HG03045 (cell line): ENCODE results near the gene NSD2.

Experiments used
- ATAC-seq: cut with Tn5 transposase; IDR thresholded peaks from one replicate; pipeline ENCODE4 v1.9.1; 2021; ENCODE audit warnings: mild to moderate bottlenecking, moderate library complexity; ENCODE audit not compliant: unreplicated experiment

NSD2 gene

DNA sequence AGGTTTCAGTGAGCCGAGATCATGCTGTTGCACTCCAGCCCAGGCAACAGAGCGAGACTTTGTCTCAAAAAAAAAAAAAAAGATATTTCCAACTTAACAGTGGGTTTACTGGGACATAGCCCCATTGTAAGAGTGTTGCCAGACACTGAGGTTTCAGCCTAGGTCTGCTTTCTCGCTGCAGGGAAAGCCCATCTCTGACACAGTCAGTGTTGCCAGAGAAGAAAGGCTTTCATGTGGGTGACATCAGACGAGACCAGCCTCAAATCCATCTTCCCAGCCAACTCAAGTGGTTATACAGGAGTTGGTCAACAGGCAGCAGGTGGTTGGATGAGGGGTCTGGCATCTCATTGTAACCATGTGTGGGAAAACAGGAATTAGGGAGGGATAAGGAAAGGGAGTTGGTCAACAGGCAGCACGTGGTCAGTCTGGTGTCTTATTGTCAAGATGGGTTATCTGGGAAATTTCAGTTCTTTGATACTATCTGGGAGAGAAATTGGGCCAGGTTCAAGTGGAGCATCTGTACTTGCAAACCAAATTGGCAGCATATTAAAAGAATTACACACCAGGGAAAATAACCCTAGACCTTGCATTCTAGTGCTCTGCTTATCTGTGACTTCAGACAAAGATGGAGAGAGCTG, 96.4 kb downstream of the NSD2 start:
- ATAC-seq = no peak

DNA sequence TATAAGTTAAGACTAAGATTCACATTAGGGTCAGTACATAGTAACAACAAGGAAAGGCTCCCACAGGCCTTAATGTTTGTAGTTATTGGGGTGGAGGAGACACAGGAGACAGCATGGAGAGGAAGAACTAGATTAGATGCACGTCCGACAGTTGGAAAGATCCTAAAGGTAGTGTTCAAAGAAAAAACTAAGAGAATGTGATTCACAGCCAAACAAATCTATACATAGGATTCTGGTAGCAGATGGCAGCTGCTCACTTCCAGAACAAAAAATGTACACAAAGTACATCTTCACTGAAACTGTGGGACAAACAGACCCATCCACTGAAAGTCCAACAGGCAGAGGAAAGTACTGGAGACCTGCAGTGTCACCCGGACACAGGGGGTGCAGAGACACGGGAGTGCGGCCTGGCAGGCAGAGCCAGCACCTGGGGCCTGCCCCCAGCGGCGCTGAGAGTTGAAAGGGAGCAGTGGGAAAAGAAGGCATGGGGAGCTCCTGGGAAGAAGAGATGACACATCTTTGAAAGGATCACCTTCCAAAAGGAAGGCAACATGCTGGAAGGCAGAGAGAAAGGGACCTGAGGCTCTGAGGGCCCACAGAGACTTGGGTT, 97.6 kb downstream of the NSD2 start:
- no peak for ATAC-seq

DNA sequence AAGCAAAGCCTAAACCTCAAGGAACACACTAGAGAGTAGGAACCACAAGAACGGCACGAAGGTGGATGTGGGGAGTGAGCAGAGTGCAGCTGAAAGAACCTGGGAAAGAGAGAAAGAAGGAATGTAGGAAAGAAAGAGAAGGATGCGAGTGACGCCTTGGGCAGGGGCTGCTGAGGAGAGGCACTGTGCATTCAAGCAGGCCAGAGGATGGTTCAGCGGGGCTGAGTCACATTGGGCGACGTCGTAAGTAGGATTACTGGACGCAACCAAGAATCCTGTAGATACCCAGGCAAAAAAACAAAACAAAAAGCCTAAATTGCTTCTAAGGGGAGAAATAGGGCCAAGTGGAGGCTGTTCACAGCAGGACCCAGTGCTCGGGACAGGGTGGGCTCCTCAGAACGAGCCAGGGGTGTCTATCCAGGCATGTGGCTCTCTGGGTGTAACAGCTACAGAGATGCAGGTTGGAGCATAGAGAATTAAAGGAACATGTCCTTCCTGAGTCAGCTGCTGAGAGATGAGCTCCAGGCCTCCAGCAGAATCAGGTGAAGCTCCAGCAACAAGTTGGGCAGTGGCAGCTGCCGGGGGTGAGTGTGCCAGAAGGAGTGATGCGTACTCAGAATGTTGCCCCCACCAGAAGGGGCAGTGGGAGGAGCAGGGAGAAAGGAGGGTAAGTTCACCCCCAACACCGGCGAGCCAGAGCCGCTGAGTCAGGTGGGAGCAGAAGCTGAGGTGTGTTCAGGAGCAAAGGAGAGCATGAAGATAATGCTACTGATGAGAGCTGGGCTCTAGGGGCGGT, 98.9 kb downstream of the NSD2 start:
- ATAC-seq = no peak

DNA sequence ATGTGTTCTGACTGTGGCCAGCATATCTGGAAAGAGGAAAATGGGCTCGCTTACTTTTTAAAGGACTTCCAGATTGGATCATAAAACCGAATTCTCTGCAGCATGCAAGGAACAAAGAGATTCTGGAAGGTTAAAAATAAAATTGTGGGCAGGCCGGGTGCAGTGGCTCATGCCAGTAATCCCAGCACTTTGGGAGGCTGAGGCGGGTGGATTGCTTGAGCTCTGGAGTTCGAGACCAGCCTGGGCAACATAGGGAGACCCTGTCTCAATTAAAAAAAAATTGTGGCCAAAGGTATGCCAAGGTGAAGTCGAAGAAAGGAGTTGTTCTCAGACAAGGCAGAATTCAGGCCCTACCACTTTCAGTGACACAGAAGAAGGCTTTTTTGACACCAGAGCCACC, 99.7 kb downstream of the NSD2 start:
- ATAC-seq = no peak

DNA sequence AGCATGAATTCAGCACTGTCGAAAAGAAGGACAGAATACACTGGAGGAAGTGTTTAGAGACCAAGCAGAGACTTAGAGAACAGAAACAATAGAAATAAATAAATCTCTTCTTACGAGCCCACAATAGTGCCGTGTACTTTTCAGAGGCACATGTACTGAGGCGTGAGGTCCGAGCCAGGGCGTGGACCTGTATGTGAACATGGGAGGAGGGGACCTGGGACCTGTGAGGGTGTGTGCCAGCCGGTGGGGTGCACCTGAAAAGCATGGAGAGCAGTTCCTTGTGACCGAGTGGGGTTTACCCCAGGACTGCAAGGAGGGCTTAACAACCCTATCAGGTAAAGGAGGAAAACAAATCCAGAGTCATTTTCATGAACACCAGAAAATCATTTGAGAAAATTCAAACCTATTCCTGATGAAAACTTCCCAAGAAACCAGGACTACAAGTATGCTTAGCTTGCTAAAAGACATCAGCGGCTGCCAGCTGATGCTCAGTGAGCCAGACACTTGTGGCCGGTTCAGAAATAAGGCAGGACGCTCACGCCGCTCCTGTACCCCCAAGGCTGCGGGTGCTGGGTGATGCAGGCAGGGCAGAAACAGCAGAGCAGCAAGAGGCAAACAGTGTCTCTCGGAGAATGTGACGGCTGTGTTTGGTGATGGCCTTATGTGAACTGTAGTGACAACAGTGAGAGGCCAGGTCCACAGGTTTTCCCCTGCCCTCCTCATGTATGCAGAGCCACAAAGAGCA, 100.4 kb downstream of the NSD2 start:
- no peak for ATAC-seq

DNA sequence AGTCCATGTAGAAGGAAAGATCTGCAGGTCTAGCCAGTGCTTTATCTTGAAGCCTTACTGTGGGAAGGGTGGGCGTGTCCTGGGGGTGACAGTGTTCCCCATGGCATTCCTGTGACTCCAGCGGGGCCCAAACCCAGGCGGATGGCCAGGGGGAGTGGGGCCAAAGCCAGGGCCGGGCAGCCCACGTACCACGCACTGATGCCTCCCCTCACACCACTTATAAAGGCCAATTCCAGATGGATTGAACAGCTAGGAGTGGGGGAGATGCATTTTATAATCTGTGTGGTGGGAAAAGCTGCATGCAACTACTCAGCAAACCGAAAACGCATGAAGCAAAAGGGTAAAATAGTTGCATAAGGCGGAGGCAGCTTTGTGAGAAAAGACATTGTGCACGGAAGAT, 101.2 kb downstream of the NSD2 start:
- no peak for ATAC-seq

DNA sequence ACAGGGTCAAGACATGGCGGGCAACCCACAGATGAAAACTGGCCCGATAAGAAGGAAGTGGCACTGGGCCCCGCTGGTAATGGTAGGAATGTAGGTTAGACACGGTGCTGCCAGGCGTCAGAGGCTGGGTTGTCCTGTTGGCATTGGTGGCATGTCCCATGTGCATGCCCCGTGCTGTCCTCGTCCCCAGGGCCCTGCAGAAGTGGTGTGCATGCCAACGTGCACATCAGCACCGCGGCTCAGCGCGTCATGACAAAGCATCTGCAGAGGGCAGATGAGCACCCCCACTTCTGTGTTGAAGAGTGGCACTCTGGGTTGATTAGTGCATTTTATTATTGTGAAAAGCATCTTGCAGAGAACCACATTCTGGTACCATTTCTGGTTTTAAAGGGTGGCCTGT, 102.0 kb downstream of the NSD2 start:
- no peak for ATAC-seq

DNA sequence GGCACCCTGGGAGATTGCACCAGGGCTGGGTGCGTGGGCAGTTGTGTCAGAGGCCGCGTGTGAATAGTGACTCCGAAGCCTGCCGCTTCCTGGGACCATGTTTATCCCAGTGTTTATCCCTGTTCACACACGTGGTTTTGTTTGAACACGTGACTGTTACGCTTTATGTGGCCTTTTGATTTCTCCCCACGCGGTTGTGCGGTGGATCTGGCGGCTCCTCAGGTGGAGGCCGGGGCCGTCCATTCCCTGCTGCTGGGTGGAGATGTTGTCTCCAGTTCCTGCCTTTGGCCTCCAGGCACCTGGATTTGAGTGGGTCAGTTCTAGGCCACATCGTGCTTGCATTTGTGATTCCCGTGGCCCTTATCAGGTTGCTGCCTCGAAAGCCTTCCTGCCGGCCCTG, 102.5 kb downstream of the NSD2 start:
- no peak for ATAC-seq

DNA sequence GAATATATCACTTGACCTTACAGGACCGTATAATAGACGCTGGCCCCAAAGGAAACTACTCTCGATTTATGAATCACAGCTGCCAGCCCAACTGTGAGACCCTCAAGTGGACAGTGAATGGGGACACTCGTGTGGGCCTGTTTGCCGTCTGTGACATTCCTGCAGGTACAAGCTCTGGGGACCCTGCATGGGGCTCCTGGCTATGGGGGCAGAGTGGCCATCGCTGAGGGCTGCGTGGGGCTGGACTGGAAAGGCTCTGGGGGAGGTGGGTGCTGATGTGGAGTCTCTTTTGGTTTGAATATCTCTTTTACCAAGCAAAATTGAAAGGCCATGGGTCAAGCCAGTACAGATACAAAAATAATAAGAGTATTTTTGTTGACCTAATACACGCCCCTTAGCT, 103.6 kb downstream of the NSD2 start:
- no peak for ATAC-seq

DNA sequence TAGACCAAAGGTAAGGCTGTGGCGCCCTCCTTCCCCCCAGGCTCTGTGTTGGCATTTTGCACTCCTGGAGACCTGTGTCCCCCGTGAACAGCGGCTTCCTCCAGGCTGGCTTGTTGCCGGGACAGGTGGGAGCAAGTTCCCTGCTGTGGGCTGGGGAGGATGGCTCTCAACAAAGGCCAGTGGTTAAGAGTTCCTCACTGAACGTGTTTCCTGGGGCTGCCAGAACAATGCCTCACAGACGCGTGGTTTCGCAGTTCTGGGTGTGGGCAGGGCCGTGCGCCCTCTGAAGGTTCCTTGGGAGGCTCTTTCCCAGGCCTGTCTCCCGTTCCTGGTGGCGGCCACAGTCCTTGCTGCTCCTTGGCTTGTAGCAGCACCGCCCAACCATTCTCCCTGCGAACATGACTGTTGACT, 104.2 kb downstream of the NSD2 start:
- no peak for ATAC-seq

DNA sequence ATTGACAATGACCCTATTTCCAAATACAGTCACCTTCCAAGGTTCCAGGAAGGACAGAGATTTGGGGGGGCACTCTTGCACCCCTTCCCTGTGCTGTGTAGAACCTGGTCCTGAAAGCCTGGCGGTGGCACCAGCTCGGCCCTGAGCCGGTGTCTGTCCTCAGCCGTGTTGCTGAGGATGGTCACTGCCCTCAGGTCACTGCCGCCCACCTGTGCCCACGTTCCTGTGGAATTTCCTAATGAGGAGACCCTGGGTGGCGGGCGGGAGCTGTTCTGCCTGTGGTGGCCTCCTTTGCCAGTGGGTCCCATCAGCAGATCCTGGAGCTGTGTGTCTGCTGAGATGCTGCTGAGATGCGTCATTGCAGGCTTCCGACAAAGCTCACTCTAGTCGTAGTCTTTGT, 104.7 kb downstream of the NSD2 start:
- no peak for ATAC-seq

DNA sequence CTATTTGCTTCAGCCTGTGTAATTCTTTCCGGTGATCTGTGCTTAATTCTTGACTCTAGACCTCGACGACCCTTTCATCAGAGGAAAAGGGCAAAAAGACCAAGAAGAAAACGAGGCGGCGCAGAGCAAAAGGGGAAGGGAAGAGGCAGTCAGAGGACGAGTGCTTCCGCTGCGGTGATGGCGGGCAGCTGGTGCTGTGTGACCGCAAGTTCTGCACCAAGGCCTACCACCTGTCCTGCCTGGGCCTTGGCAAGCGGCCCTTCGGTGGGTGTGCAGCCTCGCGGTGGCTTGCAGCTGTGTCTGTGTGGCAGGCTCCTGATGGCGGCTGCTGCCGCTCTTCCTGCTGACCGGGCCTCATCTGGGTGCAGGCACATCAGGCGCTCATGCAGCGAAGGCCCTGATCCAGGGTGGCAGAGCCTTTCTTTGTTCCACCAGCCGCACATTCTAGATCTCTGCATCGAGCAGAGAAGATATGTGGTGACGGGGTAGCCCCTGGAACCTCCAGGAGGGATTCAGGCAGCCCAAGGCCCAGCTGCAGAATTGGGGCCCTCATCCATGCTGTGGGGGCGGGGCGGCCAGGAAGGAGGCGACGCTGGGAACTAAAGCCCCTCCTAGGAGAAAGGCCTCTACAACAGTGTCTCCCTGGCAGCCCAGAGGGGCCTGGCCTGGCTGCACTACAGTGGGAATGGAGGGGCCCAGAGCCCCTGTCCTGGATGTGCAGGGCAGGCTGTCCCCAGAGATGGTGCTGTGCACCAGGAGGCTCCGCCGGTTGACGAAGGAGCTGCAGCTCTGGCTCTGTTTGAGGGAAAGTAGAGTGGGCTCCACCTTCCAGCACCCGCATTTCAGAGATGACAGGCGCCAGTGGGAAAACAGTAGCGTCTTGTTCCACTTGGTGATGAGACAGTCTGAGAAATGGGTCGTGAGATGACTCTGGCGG, 105.5 kb downstream of the NSD2 start:
- no peak for ATAC-seq

DNA sequence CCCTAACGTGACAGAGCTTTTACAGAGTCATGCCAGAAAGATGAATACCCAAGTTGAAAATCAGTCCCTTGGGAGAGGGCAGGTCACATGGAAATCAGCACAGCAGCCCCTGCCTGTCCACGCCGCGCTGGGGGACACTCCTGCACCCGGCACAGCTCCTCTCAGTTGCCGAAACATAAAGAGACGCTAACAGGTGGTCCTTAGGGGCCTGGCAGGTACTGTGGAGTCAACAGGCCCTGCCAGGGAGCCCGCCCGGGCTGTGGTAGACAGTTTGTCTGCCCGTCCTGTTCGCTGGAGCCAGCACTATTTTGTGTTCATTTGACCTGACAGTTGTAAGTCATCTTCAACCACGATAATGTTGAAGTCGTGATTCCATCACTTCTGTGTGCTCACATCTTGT, 107.0 kb downstream of the NSD2 start:
- no peak for ATAC-seq

DNA sequence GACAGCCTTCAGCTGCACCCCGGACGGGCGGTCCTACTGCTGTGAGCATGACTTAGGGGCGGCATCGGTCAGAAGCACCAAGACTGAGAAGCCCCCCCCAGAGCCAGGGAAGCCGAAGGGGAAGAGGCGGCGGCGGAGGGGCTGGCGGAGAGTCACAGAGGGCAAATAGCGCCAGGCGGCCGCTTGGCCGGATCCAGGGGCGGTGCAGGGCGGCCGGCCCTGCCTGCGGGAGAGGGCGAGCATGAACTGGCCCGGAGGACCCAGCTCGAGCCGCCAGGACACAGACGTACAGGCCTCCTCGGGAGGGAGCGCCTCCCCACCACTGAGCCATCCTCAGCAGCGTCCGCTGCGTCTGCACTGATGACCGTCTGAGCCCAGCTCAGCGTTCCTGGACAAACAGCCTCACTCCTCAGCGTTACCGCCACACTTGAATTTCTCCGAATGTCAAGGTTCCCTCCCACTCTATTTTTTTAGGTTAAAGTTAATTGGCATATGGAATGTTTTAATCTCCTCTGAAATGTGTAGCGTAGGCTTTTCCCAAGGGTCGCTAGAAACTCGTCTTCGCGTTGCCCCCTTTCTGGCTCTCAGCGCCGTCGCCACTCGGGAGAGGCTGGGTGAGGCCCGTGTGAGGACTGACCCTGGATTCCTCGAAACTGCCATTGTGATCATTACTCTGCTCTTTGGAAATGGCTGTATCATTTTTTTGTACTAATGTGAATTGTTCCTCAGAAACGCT, 107.7 kb downstream of the NSD2 start:
- no peak for ATAC-seq

DNA sequence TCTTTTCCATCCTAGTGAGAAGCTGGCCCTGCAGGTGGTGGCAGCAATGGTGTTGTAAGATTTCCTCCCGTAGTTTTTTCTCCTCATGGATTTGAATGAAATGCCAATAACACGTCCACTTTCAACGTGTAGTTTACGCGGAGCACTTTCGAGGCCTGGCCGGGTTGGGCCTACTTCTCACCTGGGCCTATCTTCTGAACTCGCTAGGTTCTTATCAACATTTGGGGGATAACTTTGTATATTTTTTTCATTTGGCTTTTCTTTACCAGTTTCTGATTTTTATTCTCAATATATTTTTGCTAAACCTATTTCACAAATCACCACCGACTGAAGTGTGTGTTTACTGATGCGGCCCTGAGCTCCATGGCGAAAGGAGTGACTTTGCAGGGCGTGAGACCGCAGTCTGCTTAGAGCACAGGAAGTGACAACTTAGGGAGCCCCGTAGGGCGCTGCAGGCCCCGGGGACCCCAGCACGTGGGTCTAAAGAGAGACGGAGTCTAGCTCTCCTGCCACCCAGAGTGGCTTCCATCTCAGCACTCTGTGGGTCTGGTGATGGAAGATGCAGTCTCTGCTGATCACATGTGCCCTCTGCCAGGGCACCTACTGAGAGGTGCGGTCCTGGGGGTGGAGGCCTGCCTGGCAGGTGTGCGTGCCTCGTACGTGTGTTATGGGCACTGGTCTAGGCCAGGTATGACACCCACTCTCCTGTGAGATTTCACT, 108.4 kb downstream of the NSD2 start:
- ATAC-seq = no peak

DNA sequence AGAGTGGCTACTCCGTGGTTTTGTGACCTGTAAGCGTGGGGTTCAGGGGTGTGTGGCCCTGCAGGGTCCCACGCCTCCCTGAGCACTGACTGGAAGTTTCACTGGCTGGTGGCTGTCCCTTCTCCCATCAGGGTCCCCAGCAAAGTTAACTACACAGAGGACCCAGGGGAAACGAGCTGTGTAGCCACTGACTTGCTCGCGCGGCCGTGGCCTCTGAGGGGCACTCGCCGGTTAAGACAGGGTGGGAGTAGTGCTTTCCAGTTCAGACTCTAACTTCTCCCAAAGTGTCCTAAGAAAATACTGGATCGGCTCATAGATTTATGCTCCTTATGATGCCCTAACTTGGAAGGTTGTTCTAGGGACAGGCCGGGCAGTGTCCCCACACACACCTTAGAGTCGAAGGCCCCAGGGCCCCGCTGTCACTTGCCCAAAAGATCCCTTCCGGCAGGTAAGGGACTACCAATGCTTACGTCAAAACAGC, 109.4 kb downstream of the NSD2 start:
- ATAC-seq = no peak

DNA sequence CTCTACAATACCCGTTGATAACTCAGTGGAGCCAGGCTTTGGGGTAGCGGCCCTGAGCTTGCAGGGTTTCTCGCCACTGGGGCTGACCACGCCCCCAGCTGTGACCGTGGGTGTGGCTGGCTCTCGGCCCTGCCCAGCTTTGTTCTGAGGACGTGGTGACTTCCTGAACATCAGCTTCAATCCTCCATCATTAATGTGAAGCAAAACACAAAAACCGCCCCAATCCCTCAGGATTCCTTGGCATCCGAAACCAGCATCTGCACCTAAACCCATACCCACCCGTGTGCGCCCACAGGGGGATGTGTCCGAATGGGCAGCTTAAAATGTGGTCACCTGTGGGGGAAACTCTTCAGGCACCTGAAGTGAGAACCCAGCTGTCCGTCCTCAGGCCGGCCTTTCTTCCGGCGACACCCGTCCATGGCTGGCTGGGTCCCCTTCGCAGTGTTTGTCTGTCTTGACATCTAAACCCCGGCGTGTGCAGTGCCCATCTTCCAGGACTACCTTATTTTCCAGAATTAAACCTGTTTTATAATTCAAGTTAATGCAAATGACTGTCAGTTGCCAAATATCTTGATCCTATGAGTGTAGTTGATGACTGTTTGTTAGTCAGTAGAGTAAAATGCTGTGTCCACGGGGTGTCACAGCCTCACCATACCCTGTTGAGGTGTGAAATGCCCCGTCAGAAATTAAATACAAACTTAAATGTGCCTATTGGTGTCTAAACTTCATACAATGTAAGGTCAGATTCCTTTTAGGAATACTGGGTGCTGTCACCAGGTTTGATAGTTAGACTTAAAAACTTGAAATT, 110.3 kb downstream of the NSD2 start:
- ATAC-seq = no peak
